Muscle of back (tissue), 11 donors: ENCODE data around the gene OBP2B. TPM values are rescaled to one million over a fixed set of nuclear protein-coding genes. Genes with fewer than 3 reads are reported as not detected.
"Not testable (repeated sequence)": the region's sequence is repeated elsewhere in the genome, so short reads cannot be mapped to it uniquely, and the experiment has no call there.

Experiments
- DNase-seq, 3 donors: peaks; one replicate each; pipeline versions ENCODE4 v3.0.0 to v3.0.0-alpha.2; 2013
- polyA plus RNA-seq, 10 donors: library from polyadenylated mRNA; unstranded; fragments of 120-200 nt; gene quantifications; one replicate each; pipeline ENCODE4 v1.2.1, GENCODE V29; 2013; ENCODE audit not compliant: insufficient read length in 10 of 10

OBP2B gene
- polyA plus RNA-seq, 10 donors, result not detected

DNA sequence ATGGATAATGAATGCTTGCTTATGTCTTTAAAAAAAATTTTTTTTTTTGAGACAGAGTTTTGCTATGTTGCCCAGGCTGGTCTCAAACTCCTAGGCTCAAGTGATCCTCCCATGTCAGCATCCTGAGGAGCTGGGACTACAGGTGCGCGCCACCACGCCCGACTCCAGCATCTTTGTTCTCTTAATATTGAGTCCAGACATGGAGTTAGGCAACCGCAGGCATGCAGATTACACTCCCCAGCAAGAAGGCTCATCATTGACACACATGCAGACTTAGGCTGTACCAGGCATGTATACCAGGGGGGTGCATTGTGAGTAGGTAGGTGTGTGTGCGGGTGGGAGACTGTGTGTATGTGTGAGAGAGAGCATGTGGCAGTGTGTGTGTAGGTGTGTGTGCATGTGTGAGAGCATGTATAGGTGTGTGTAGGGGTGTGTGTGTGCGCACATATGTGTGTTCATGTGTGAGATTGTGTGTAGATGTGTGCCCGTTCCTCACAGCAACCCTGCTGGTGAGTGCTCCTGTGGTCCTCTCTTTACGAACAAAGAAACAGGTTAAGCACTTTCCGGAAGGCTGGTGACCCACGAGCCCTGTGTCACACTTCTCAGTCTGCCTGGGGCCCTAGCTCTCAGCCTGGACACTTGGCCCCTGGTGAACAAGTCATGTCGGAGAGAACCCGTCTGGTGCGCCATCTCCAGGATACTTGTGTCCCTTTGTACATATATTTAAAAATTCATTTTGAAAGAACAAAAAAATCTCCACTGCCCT is 6.2 kb downstream of the OBP2B start:
- DNase-seq, result no peak

DNA sequence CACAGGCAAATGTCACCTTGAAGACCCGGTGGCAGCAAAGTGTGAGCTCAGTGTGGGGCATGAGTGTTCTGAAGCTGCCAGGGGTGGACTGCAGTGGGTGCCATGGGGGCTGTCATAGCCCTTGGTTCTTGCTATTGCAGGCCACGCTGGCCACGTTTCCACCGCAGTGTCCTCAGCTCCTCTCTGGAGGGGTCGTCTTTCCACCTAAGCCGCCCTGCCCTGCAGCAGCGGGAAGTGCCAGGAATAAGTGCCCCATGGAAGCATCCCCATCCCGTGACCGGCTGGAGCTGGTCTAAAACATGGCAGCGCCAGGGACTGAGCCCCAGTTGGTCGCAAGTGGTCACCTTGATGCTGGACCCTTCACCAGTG is 6.9 kb downstream of the OBP2B start:
- DNase-seq, result no peak

DNA sequence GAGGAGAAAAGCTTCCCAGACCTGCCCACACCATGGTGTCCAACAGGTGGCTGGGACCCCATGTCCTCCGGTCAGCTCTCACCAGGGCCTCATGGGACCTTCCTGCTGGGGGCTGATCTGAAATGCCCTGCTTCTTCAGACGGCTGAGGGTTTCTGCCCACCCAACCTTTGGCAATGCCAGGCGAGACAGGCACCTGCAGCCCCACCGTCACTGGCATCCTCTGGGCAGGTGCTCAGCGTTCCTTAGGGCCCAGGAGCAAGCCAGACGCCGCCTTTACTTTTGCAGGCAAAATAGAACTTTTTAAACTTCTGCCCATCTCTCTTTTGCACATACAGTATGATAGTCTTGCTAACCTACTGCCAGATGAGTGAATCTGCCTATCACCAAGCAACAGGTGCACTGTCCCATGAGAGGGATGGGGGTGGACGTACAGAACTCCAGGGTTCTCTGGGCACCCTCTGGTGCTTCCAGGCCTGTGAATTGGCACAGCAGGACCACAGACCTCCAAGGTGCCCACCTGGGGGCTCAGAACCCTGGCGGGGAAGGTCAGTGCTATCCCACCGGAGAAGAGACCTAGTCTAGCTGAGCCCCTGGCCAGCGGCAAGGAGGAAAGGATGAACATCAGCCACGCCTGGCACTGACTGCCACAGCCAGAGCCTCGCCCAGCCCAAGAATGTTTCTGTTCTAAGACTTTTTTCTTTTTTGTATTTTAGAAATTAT is 7.5 kb downstream of the OBP2B start:
- DNase-seq, result no peak

DNA sequence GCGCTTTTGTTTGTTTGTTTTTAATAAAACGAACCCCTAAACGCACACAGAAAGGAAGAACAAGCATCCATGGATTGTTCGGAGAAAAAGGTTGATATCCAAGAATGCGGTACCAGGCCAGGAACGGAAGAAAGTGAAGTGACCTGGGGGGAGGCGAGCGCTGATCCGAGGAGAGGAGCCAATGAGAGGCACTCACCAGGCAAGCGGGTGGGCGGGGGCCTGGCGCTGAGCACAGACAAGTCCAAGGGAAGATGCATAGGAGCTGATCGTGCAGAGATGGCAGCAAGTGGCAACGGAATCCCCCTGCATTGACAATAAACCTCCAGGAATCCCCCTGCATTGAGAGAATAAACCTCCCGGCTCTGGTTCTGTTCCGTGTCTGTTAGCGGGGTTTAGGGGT is 8.4 kb downstream of the OBP2B start:
- DNase-seq, result no peak

DNA sequence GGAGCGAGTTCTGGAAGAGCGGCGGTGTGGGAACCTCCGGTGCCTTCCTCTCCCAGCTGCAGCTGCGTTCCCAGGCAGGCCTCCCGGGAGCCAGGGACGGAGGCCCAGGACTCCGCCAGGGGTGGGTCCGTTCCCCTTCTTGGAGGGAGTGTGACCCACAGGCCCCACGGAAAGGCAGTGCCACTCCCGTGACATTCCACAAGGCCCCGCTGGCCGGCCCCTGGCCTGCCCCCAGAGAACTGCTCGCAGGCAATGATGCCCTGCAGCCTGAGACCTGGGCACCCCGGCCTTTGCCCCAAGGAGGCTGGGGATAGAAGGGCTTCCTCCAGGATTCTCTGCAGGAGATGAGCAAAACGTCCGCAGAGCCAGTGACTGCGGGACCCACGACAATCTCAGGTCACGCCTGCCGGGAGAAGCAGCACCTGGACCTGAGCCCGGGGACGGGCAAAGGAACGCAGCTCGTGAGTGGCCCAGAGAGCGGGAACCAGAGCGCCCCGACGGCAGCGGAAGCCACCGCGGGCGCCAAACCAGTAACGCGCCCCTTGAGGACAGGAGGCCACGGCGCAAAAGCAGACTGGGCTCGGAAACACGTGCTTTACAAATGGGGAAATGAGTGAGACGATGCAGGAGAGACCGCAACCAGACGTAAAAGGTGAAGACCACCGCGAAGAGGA is 9.3 kb downstream of the OBP2B start:
- peak in 2 of 3 donors; percentile 26 to 60 for DNase-seq

DNA sequence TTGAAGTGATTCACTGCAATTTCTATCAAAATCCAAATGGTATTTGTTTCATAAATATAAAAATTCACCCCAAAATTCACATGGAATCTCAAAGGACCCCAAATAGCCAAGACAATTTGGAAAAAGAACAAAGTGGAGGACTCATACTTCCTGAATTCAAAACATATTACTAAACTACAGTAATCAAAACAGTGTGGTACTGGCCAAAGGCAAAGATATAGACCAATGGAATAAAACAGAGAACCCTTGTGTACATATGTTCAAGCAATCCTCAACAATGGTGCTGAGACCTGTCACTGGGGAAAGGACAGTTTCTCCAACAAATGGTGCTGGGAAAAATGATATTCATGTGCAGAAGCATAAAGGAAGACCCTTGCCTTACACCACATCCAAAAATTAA is 14.0 kb downstream of the OBP2B start:
- no peak for DNase-seq

DNA sequence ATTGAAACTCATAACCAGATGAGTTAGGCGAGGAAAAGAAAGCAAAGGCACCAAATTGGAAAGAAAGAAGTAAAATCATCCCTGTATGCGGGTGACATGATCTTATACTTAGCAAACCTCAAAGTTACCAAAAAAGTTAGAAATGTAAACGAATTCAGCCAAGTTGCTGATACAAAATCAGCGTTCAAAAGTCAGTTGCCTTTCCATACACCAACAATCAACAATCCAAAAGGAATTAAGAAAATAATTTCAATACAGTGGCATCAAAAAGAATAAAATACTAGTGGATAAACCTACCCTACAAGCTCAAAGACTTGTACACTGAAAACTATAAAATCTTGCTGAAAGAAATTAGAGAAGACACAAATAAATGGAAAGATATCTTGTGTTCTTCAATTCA is 14.5 kb downstream of the OBP2B start:
- DNase-seq, result no peak

DNA sequence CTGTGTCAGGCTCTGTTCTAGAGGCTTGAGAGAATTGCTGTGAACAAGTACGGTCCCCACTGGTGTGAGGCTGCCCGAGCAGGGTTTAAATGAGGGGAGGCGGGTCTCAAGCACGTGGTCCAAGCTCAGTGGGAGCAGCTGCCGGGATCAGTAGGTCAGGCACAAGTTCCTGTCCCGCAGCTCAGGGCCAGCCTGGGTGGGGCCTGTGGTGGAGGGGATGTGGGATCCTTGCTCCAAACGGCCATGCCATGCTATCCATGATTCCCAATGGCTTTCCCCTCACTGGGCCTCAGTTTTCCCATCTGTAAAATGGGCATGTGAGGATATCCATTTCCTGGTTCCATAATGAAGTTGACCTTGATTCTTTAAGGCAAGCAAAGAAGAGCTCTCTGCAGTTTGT is 17.1 kb downstream of the OBP2B start:
- no peak for DNase-seq

DNA sequence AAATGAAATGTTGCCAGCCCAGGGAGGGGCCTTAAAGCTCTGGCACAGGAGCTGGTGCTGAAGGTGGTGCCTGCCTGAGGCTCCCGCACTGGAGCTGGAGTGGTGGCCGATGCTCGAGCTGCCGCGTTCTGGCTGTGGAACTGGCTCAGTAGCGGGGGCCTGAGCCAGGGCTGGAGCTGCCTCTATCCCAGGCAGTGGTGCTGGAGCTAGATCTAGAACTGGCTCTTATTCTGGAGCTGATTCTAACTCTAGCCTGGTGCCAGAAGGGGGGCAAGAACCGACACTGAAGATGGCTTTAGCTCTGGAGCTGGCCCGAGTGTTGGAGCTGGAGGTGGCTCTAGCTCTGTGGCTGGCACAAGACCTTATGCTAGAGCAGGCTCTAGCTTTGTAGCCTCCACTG is 19.2 kb downstream of the OBP2B start:
- no peak for DNase-seq

DNA sequence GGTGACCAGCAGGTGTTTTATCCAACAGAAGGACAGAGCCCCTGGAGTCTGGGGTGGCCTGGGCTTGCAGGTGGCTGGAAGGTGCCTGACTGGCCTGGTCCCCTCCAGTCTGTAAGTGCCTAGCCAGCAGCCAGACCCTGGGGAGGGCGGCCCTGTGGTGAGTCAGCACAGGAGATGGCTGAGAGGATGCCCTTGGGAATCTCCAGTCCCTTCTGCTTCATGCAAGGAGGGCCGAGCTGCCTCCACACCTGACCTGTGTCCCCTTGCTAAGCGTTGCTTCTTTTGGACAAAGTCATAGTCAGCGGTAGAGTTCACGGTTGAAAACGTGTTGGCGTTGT is 20.2 kb downstream of the OBP2B start:
- DNase-seq, result no peak

DNA sequence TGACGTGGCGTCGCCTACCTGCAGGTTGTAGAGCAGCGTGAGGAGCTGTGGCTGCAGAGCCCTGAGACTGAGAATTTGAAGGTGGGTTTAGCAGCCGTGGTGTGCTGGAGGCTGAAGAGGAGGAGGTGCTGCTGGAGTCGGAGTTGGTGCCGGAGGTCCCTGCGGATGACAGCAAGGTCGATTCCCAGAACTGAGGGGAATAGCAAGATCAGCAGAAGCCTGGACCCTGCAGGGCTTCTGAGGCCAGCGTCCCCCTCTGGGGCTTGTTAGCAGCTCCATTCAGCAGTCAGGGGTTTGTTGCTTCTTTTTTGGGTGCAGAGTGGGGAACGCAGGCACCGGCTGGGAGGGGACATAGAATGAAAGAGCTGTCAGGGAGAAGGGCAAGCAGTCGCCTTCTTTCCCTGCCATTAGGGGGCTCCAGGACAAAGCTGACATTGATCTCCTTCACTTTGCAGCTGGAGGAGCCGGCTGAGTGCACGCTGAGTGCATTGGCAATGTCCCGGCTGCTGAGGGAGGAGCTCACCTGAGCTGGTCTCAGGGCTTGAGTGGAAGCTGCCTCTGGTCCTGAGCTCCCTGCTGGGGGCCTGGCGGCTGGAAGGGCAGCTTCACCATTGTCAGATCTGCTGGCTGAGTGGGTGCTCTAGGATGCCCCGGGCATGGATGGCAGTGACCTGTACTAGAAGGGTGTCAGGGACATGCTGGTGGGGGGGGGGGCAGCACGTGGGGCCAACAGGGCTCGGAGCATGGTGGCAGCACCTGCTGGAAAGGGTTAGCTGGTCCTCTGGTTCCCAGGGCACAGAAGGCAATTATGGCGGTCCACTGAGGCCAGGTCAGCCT is 20.8 kb downstream of the OBP2B start:
- DNase-seq, result no peak

DNA sequence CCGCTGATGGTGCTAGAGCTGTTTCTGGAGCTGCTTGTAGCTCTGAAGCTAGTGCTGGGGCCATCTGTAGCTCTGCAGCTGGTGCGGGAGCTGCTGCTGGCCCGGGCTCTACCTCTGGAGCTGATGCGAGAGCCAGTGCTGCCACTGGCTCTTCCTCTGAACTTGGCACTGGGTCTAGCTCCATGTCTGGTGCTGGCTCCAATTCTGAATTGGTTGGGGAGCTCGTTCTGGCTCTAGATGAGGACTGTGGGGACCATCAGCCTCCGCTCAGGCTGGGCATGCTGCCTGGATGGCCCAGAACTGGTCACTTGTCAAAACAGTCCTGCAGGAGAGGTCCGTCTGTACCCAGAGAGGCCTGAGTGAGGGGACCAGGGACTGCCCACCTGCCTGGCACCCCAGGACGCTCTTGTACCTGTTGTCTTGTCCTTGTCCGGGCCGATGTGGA is 21.5 kb downstream of the OBP2B start:
- DNase-seq, result no peak

DNA sequence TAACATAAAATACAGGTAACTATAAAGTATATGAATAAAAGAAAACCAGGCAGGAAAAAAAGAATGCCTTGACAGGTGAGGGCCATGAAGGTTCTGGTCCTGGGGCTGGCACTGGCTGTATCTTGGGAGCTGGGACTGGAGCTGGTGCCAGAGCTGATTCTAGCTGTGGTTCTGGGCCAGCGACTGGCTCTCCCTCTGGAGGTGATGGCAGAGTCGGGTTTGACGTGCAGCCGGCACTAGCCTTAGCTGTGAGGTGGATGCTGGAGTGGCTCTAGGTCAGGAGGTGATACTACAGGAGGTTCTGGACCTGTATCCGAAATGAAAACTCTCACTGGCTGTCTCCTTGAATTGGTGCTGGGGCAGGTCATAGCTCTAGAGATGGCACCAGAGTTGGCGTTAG is 22.3 kb downstream of the OBP2B start:
- DNase-seq, result no peak

DNA sequence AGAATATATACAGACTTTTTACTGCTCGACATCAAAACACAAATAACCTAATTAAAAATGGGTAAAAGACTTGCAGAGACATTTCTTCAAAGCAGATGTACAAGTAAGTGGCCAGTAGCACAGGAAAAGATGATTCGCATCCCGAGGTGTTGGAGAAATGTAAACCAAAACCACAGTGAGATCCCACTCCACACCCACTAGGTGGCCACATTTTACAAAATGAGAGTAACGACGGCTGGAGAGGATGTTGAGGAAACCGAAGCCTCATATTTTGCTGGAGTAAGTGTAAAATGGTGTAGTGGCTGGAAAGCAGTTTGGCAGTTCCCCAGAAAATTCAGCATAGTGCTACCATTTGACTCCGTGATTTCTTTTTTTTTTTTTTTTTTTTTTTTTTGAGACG is 24.1 kb downstream of the OBP2B start:
- DNase-seq, result peak; percentile 58 to 81 (median 61)

DNA sequence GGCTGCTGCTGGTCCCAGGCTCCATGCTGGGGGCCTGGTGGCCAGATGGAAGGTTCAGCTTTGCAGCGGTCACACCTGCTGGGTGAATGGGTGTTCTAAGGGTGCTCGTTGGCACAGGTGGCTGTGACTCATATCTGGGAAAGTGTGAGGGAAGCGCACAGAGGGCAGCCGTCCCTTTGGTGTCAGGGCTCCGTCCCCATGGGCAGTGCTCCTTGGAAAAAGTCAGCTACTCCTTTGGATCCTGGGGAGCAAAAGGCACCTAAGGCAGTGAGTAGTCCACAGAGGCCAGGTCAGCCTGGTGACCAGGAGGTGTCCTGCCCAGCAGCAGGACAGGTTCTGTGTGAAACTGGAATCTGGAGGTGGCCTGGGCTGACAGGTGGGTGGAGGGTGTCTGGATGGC is 26.9 kb downstream of the OBP2B start:
- no peak for DNase-seq

DNA sequence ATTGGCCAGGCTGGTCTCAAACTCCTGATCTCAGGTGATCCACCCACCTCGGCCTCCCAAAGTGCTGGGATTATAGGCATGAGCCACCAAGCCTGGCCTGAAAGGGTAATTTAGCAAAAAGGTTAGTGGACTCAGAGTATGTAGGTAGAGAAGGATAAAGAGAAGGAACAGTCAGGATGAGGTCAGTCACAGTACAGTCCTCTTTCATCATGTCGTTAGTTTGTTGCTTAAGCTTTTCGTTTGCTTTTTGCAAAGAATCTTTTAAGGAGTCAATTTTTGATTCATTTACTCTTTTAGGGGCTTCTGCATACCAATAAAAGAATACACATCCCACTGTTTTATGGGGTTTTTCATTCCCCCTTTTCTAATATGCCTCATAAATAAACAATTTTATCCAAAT is 27.5 kb downstream of the OBP2B start:
- no peak for DNase-seq

DNA sequence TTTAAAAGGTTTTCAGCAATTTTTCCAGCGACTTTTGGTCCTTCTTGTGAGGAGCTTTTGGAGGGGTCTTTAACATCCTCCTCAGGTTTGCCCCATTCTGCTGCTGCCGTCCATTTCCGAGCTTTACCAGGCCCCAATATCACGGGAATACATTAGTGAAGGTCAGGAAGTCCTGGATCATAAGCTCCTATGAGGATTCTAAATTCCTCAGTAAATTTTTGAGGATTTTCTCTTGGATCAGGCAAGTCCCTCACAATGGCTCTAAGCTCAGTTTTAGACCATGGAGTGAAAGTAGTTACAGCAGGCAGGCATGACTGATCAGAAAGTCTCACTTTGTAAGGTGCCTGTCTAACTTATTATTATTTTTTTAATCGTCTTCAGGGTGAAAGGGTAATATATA is 28.1 kb downstream of the OBP2B start:
- DNase-seq, result peak in 1 of 3 donors; percentile 29

DNA sequence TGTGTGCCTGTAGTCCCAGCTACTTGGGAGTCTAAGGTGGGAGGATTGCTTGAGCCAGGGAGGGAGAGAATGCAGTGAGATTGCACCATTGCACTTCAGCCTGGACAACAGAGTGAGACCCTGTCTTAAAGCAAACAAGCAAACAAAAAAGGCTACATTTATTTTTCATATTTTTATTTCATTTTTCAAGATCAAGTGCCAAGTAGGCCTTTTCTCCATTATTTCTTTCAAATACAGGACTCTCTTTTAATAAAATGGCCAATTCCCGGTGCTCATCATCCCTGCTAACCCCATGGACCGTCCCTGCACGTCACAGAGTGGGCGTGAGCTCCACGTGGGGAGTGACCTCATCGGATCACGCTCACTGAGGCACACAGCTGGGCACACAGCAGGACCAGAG is 36.0 kb downstream of the OBP2B start:
- no peak for DNase-seq

DNA sequence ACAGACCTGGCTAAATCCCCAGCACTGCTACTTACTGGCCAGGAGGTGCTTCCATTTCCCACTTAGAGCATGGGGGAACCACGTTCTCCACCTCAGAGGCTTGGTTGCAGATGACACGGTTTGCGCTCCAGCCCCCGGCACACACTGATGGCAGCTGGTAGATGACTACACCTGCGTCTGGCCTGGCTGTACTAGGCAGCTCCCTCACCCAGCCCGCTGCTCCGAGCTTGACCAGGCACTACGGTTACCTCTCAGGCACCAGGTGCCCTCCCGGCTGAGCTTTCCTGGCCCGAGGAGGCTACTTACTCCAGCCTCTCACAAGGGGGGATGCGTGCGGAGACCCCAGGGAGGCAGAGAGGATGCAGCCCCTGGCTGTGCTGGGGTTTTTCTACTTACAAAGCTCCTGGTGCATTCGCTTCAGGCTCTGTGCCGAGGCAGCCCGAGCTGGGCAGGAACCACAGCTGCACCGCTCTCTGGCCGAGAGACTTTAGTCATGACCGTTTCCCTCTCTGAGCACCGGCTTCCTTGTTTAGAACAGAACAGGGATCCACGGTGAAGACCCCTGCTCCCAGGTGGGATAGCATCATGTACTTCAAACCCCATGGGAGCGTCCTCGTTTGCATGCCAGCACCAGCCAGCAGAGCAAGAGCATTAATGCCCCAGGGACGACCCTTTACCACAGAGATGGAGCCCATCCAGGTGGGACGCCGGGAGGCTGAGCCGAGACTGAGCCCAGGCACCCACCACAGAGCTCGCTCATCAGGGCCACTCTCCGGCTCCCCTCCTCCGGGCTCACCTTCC is 37.7 kb downstream of the OBP2B start:
- no peak for DNase-seq

DNA sequence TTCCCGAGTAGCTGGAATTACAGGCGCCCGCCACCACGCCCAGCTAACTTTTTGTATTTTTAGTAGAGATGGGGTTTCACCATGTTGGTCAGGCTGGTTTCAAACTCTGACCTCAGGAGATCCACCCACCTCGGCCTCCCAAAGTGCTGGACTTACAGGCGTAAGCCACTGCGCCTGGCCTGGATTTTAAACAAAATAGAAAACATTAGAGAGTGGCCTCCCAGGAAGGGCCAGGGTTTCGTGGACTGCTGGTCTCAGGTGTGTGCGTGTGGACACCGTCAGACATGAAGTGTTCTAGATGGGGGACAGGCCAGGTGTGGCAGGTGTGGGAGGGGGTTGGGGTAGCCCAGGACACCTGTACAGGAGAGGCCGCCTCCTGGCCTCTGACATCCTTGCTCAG is 38.3 kb downstream of the OBP2B start:
- no peak for DNase-seq

DNA sequence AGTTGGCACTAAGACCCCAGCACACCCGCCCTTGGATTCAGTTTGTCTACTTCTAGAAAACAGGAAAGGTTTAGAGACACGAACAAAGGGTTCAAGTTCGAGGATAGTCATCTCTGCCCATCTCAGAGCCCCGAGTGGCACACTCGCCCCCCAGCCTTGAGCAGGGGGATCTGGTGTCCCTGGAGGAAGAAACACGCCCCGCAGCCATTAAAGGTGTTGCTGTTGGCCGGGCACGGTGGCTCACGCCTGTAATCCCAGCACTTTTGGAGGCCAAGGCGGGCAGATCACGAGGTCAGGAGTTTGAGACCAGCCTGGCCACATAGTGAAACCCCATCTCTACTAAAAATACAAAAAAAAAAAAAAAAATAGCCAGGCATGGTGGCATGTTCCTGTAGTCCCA is 39.4 kb downstream of the OBP2B start:
- not testable (repeated sequence) for DNase-seq
